ENCODE data around the gene CDK10.

Gene CDK10

DNA sequence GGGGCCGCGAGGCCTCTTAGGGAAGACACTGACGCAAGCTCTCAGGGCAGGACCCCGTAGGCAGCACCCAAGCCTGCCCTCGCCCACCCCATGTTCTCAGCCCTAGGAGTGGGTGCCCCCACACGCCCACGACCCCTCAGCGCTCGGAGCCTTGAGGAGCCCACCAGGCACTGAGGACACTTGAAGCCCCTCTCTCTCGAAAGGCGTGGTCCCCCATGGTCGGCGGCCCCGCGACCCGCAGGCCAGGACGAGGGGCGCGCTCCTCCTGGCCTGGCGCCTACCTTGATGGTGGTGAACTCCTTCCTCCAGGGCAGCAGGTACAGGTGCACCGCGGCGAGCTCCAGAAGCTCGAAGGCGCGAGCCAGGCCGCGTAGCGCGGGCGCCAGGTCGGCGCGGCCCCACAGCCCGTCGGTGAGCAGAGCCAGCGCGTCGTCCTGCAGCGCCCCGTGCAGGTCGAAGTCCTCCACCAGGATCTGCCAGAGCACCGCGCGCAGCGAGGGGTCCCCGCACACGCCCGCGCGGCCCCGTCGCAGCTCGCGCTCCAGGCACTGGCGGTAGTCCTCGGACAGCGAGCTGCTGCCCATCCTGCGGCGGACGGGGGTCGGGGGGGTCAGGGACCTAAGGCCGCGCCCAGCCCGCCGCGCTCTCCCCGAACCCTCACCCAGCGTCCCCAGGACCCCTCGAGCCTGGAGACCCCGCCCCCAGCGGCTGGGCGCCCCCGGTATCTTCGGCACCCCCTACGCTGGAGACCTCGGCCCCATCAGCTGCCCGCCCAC is 14.3 kb downstream of the CDK10 start:
- Histone ChIP-seq H3K27me3 (ENCODE audit: control insufficient read depth in 1 of 2, insufficient read depth in 2 of 2, low read length in 2 of 2) (no peaks in the 10 kb centered on the region), H3K4me1 (ENCODE audit: control insufficient read depth in 1 of 2, insufficient read depth in 2 of 2, low read length in 2 of 2) (peaks cover 12 to 25% of the 10 kb centered on the region in 2 donors), H3K27ac (ENCODE audit: low read depth, low read length) (peak overlapping the region; percentile 92), H3K9me3 (ENCODE audit: control insufficient read depth in 1 of 2, low read length in 2 of 2) (no peaks in the 10 kb centered on the region), H3K9ac (ENCODE audit: low read depth in 1 of 2, low read length in 2 of 2) (peak overlapping the region; percentile 83 to 85), H3K4me3 (ENCODE audit: low read depth in 1 of 2, low read length in 2 of 2) (peak overlapping the region; percentile 71 to 74), H3K36me3 (ENCODE audit: control insufficient read depth in 1 of 2, insufficient read depth in 2 of 2, low read length in 2 of 2) (peaks cover 4 to 6% of the 10 kb centered on the region in 2 donors)

DNA sequence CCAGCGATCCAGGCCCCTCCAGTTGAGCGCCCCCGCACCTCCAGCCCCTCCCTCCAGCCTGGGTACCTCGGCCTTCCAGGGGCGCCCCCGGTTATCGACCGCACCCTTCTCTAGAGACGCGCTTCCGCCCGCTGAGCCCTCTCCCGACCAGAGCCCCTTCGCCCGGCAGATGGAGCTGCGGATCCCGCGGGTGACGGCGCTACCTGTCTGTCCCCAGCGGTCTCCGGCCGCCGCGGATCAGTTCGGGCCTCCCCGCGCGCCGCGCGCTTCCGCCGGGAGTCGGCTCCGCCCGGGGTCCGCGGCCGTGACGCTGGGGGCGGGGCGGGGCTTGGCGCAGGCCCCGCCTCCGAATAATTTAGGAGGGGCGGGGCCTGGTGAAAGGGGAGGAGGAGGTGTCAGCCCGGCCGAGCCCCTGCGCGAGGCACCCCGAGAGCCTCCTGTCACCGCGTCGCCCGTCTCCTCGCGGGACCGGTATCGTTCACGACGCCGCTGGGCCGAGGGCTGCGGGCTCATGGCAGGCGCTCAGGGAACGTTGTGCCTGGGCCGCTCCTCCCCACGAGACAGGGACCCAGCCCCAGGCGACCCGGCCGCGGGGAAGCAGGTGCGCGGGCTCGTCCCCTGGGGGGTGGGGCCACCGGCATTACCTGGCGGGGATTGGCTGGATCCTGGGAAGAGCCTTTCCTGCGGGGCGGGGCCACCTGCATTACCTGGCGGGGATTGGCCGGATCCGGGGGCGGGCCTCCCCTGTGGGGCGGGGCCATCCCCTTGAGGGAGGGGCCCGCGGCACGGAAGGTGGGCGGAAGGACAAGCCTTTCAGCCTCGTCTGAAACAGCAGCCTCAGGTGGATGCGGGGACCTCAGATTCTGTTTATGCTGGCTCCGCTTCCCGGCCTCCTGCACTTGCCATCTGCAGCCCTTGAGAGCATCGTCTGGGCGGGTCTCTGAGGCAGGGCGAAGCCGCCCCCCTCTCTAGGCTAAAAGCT is 15.2 kb downstream of the CDK10 start, which contains the start of gene SPATA2L:
SPATA2L (minus strand) TSS at position 281 of the 982 bp plus-strand sequence. CDS start 473 bp downstream, outside the sequence.
- peaks cover 3 to 4% of the 10 kb centered on the region in 2 donors for H3K36me3 ChIP-seq (ENCODE audit: control insufficient read depth in 1 of 2, insufficient read depth in 2 of 2, low read length in 2 of 2)
- peak within 1 kb of the TSS; percentile 92 for H3K27ac ChIP-seq (ENCODE audit: low read depth, low read length)
- no peaks in the 10 kb centered on the region for H3K9me3 ChIP-seq (ENCODE audit: control insufficient read depth in 1 of 2, low read length in 2 of 2)
- H3K9ac ChIP-seq (ENCODE audit: low read depth in 1 of 2, low read length in 2 of 2): peak within 1 kb of the TSS; percentile 83 to 85
- H3K4me3 ChIP-seq (ENCODE audit: low read depth in 1 of 2, low read length in 2 of 2): peak within 1 kb of the TSS; percentile 71 to 76
- H3K4me1 ChIP-seq (ENCODE audit: control insufficient read depth in 1 of 2, insufficient read depth in 2 of 2, low read length in 2 of 2): peaks cover 12 to 27% of the 10 kb centered on the region in 2 donors
- H3K27me3 ChIP-seq (ENCODE audit: control insufficient read depth in 1 of 2, insufficient read depth in 2 of 2, low read length in 2 of 2): no peaks in the 10 kb centered on the region

DNA sequence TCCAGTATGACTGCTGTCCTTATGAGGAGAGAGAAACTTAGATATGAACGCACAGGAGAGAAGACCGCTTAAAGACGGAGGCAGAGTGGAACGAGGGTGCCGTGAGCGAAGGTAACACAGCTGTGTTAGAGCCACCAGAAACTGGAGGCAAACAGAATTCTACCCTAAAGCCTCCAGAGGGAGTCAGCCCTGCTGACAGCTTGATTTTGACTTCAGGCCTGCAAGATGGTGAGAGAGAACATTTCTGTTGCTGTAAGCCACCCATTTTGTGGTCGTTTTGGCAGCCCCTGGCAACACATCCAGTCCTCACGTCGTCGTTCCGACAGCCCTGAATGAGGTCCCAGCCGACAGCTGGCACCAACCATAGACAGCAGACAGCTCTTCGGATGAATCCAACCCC is 17.8 kb downstream of the CDK10 start:
- Histone ChIP-seq H3K9me3 (ENCODE audit: control insufficient read depth in 1 of 2, low read length in 2 of 2) (no peaks in the 10 kb centered on the region), H3K27ac (ENCODE audit: low read depth, low read length) (no peak overlapping the region), H3K9ac (ENCODE audit: low read depth in 1 of 2, low read length in 2 of 2) (no peak overlapping the region), H3K27me3 (ENCODE audit: control insufficient read depth in 1 of 2, insufficient read depth in 2 of 2, low read length in 2 of 2) (no peaks in the 10 kb centered on the region), H3K4me3 (ENCODE audit: low read depth in 1 of 2, low read length in 2 of 2) (no peak overlapping the region), H3K4me1 (ENCODE audit: control insufficient read depth in 1 of 2, insufficient read depth in 2 of 2, low read length in 2 of 2) (peaks cover 10 to 30% of the 10 kb centered on the region in 2 donors), H3K36me3 (ENCODE audit: control insufficient read depth in 1 of 2, insufficient read depth in 2 of 2, low read length in 2 of 2) (peaks cover 0 to under 1% of the 10 kb centered on the region in 2 donors)

DNA sequence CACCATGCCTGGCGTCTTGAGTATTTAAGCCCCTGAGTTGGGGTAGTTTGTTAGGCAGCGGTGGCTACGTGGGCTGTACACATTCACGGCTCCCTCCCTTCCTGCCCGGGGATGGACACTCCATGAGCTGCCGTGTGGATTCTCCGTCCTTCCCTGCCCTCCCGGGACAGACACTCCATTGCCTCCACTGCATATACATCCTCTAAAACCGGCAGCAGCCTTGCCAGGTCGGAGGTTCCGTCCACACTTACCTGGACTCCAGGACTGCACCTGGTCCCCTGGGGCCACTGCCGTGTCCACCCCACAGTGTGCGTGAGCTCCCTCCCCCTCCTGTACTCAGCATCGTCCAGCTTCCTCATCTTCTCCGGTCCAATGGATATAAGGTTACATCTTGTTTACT is 18.5 kb downstream of the CDK10 start:
- Histone ChIP-seq H3K9me3 (ENCODE audit: control insufficient read depth in 1 of 2, low read length in 2 of 2) (no peaks in the 10 kb centered on the region), H3K4me1 (ENCODE audit: control insufficient read depth in 1 of 2, insufficient read depth in 2 of 2, low read length in 2 of 2) (peaks cover 5 to 25% of the 10 kb centered on the region in 2 donors), H3K36me3 (ENCODE audit: control insufficient read depth in 1 of 2, insufficient read depth in 2 of 2, low read length in 2 of 2) (no peaks in the 10 kb centered on the region), H3K27me3 (ENCODE audit: control insufficient read depth in 1 of 2, insufficient read depth in 2 of 2, low read length in 2 of 2) (no peaks in the 10 kb centered on the region), H3K27ac (ENCODE audit: low read depth, low read length) (no peak overlapping the region), H3K9ac (ENCODE audit: low read depth in 1 of 2, low read length in 2 of 2) (no peak overlapping the region), H3K4me3 (ENCODE audit: low read depth in 1 of 2, low read length in 2 of 2) (no peak overlapping the region)

DNA sequence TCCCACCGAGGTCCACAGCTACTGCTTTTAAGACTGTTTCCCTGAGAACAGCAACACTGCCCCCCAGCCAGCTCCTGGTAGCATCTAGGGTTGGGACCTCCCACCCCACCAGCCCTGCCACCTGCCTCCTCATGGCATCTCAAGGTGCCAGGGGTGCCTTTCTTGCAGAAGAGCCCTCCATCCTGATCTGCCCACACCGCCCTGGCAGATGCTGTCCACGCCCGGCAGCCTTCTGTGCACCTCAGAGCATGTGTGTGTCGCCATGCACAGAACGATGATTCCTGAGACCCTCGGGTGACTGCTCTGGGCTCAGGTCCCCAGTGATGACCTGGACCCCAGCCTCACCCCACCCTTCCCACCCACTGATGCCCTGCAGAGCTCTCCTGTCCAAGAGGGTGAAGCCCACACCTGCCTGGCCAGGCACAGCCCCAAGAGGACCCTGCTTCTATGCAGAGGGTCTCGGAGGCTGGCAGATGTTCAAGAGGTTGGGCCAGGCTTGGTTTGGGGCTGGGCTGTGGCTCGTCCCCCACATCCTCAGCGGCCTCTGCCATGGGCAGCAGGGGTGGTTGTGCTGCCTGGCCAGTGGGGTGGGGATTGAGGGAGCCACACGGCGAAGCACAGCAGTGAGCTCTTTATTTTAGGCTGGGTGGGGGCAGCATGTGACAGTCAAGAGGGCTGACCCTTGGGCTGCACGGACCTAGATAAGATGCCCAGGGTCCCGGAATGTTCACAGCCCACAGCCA is 20.2 kb downstream of the CDK10 start:
- Histone ChIP-seq H3K4me3 (ENCODE audit: low read depth in 1 of 2, low read length in 2 of 2) (no peak overlapping the region), H3K27ac (ENCODE audit: low read depth, low read length) (no peak overlapping the region), H3K36me3 (ENCODE audit: control insufficient read depth in 1 of 2, insufficient read depth in 2 of 2, low read length in 2 of 2) (no peaks in the 10 kb centered on the region), H3K9me3 (ENCODE audit: control insufficient read depth in 1 of 2, low read length in 2 of 2) (no peaks in the 10 kb centered on the region), H3K27me3 (ENCODE audit: control insufficient read depth in 1 of 2, insufficient read depth in 2 of 2, low read length in 2 of 2) (no peaks in the 10 kb centered on the region), H3K4me1 (ENCODE audit: control insufficient read depth in 1 of 2, insufficient read depth in 2 of 2, low read length in 2 of 2) (peaks cover 0 to 18% of the 10 kb centered on the region in 2 donors), H3K9ac (ENCODE audit: low read depth in 1 of 2, low read length in 2 of 2) (peak overlapping the region in 1 of 2 donors; percentile 28)

DNA sequence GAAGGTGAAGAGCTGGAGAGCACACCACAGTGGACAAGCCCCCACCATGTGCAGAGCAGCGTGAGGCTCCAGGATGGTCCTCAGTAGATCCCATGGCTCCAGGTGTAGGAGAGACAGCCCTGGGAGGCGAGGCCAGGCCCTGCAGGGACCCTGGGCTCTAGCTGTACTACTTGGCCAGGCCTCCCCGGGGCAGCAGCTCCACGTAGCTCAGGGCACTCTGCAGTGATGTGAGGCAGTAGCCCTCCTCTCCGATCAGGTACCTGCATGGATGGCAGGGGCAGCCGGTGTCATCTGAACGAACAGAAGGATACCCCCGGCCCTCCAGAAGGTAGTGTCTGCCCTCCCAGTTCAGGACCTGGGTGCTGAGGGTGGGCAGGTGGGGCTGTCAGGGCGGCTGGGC is 21.2 kb downstream of the CDK10 start:
- no peak overlapping the region for H3K27ac ChIP-seq (ENCODE audit: low read depth, low read length)
- H3K27me3 ChIP-seq (ENCODE audit: control insufficient read depth in 1 of 2, insufficient read depth in 2 of 2, low read length in 2 of 2): no peaks in the 10 kb centered on the region
- H3K4me1 ChIP-seq (ENCODE audit: control insufficient read depth in 1 of 2, insufficient read depth in 2 of 2, low read length in 2 of 2): peaks cover 0 to 14% of the 10 kb centered on the region in 2 donors
- H3K9me3 ChIP-seq (ENCODE audit: control insufficient read depth in 1 of 2, low read length in 2 of 2): no peaks in the 10 kb centered on the region
- no peak overlapping the region for H3K9ac ChIP-seq (ENCODE audit: low read depth in 1 of 2, low read length in 2 of 2)
- no peak overlapping the region for H3K4me3 ChIP-seq (ENCODE audit: low read depth in 1 of 2, low read length in 2 of 2)
- no peaks in the 10 kb centered on the region for H3K36me3 ChIP-seq (ENCODE audit: control insufficient read depth in 1 of 2, insufficient read depth in 2 of 2, low read length in 2 of 2)

DNA sequence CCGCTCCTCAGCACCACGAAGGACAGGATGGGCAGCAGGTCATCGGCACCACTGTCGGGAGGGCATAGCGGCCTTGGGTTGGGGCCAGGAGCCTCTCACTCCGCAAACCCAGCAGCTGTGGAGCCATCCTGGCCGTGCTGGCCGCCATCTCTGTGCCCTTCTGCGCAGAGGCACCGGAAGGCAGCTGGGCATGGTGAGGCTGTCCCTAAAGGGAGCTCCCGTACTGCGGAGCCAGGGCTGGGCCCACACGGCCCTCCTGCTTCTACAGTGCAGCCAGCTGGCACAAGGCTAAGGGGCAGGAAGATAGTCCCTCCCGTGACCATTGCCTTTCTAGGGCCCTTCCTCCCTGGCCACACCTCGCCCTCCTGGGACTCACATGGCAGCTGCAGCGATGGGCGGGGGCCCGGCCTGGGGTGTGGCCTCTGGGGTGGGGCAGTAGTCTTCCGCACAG is 22.0 kb downstream of the CDK10 start:
- H3K36me3 ChIP-seq (ENCODE audit: control insufficient read depth in 1 of 2, insufficient read depth in 2 of 2, low read length in 2 of 2): no peaks in the 10 kb centered on the region
- no peak overlapping the region for H3K27ac ChIP-seq (ENCODE audit: low read depth, low read length)
- H3K9ac ChIP-seq (ENCODE audit: low read depth in 1 of 2, low read length in 2 of 2): no peak overlapping the region
- no peak overlapping the region for H3K4me3 ChIP-seq (ENCODE audit: low read depth in 1 of 2, low read length in 2 of 2)
- H3K4me1 ChIP-seq (ENCODE audit: control insufficient read depth in 1 of 2, insufficient read depth in 2 of 2, low read length in 2 of 2): peaks cover 0 to 14% of the 10 kb centered on the region in 2 donors
- no peaks in the 10 kb centered on the region for H3K27me3 ChIP-seq (ENCODE audit: control insufficient read depth in 1 of 2, insufficient read depth in 2 of 2, low read length in 2 of 2)
- H3K9me3 ChIP-seq (ENCODE audit: control insufficient read depth in 1 of 2, low read length in 2 of 2): no peaks in the 10 kb centered on the region

DNA sequence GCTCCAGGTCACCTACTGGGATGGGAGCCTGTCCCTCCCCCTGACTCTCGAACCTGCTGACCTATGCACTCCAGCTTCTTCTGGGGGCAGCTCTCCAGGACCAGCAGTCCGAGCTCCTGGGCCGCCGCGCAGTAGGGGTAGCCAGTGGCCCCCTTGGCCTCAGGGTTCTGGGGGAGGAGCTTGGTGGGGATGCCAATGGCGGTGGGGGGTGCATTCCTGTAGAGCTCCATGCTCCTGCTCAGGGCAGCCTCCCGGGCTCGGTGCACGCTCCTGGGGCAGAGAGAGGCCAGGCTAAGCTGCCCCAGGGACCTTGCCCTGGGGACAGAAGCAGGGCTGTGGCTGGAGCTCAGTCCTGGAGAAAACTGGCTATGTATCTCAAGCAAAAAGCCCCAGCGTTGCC is 22.7 kb downstream of the CDK10 start:
- H3K9me3 ChIP-seq (ENCODE audit: control insufficient read depth in 1 of 2, low read length in 2 of 2): no peaks in the 10 kb centered on the region

DNA sequence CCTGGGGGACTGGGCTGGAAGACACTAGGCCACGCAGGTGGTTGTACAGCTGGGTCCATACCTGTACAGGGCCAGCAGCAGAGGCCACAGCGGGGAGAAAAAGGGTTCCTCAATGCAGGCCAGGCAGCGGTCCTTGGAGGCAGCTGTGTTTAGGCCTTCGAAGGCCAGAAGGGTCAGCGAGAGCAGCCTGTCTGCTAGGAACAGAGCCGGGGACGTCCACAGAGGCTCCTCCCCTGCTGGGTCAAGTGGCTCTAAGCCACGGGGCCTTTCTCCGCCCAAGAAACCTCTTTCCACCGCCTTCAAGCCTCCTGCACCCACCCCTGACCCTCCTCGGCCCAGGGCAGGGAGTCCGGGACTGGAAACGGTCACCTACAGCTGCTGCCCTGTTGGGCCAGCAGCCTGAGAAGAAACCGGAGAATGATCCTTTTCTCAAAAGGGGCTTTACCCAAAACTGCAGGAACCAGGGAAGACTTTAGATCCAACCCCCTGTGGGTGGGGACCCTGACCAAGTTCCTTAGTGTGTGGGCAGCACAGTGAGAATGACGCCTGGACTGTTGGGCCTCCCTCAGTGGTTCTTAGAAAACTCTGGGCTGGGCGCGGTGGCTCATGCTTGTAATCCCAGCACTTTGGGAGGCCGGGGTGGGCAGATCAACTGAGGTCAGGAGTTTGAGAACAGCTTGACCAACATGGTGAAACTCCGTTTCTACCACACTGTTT is 23.4 kb downstream of the CDK10 start:
- no peaks in the 10 kb centered on the region for H3K36me3 ChIP-seq (ENCODE audit: control insufficient read depth in 1 of 2, insufficient read depth in 2 of 2, low read length in 2 of 2)

More for the DNA sequence above, 22.7 kb downstream of the CDK10 start:
- Histone ChIP-seq H3K27ac (ENCODE audit: low read depth, low read length) (no peak overlapping the region), H3K4me3 (ENCODE audit: low read depth in 1 of 2, low read length in 2 of 2) (no peak overlapping the region), H3K4me1 (ENCODE audit: control insufficient read depth in 1 of 2, insufficient read depth in 2 of 2, low read length in 2 of 2) (peaks cover 0 to 14% of the 10 kb centered on the region in 2 donors), H3K9ac (ENCODE audit: low read depth in 1 of 2, low read length in 2 of 2) (no peak overlapping the region), H3K36me3 (ENCODE audit: control insufficient read depth in 1 of 2, insufficient read depth in 2 of 2, low read length in 2 of 2) (no peaks in the 10 kb centered on the region), H3K27me3 (ENCODE audit: control insufficient read depth in 1 of 2, insufficient read depth in 2 of 2, low read length in 2 of 2) (no peaks in the 10 kb centered on the region)

More for the DNA sequence above, 23.4 kb downstream of the CDK10 start:
- no peaks in the 10 kb centered on the region for H3K27me3 ChIP-seq (ENCODE audit: control insufficient read depth in 1 of 2, insufficient read depth in 2 of 2, low read length in 2 of 2)
- no peak overlapping the region for H3K9ac ChIP-seq (ENCODE audit: low read depth in 1 of 2, low read length in 2 of 2)
- H3K4me1 ChIP-seq (ENCODE audit: control insufficient read depth in 1 of 2, insufficient read depth in 2 of 2, low read length in 2 of 2): peaks cover 0 to 14% of the 10 kb centered on the region in 2 donors
- H3K9me3 ChIP-seq (ENCODE audit: control insufficient read depth in 1 of 2, low read length in 2 of 2): no peaks in the 10 kb centered on the region
- no peak overlapping the region for H3K27ac ChIP-seq (ENCODE audit: low read depth, low read length)
- no peak overlapping the region for H3K4me3 ChIP-seq (ENCODE audit: low read depth in 1 of 2, low read length in 2 of 2)
